22Rv1 (cell line): ENCODE results near the gene DCUN1D2.

Experiments used
- CTCF ChIP-seq: fragments of 450-650 bp; IDR thresholded peaks from 2 replicates; pipeline ENCODE4 v1.5.1; 2017; ENCODE audit warnings: mild to moderate bottlenecking
- ZFX ChIP-seq: fragments of 450-650 bp; IDR thresholded peaks from 2 replicates; pipeline ENCODE4 v1.6.1; 2017; ENCODE audit warnings: antibody characterized with exemption, borderline replicate concordance

- TF ChIP-seq CTCF: no peak
- TF ChIP-seq ZFX: no peak
Observed at GRCh38 chr13:113520571-113520970, 30.1 kb upstream of the DCUN1D2 start.
